BE2C (cell line): ENCODE results near the gene ETV5.

ENCODE experiments used
- DNase-seq: peaks from one replicate; pipeline ENCODE4 v3.0.0-alpha.2; 2020
- H3K27me3 ChIP-seq: fragments of 250-450 bp; sonication (Bioruptor Pico); 2 replicates; pipeline ENCODE4 v1.5.1; 2020; ENCODE audit warnings: mild to moderate bottlenecking
- H3K36me3 ChIP-seq: fragments of 250-450 bp; sonication (Bioruptor Pico); 2 replicates; pipeline ENCODE4 v1.5.1; 2020; ENCODE audit warnings: mild to moderate bottlenecking
- H3K4me1 ChIP-seq: fragments of 250-450 bp; sonication (Bioruptor Pico); 2 replicates; pipeline ENCODE4 v1.5.1; 2020
- H3K4me3 ChIP-seq: 2 replicates; pipeline ENCODE4 v1.5.1; 2011; ENCODE audit warnings: low read depth, low read length
- H3K9me3 ChIP-seq: fragments of 250-450 bp; sonication (Bioruptor Pico); 2 replicates; pipeline ENCODE4 v1.5.1; 2020
- CTCF ChIP-seq: IDR thresholded peaks from 2 replicates; pipeline ENCODE4 v1.5.1; 2012; ENCODE audit warnings: mild to moderate bottlenecking, low read depth, low read length

The ETV5 gene

GRCh38 chr3:186138272-186138981 lies 29.5 kb upstream of the ETV5 start:
- H3K4me3 ChIP-seq = no peak overlapping the region
- no peaks in the 10 kb centered on the region; the same call in 1 of the 2 replicates for H3K4me1 ChIP-seq
- TF ChIP-seq CTCF = no peak
- no peaks in the 10 kb centered on the region for H3K36me3 ChIP-seq
- no peak for DNase-seq
- H3K27me3 ChIP-seq = no peaks in the 10 kb centered on the region
- no peaks in the 10 kb centered on the region for H3K9me3 ChIP-seq

- no peaks in the 10 kb centered on the region for H3K9me3 ChIP-seq
- H3K4me1 ChIP-seq = no peaks in the 10 kb centered on the region; the same call in 1 of the 2 replicates
- H3K4me3 ChIP-seq = no peak overlapping the region
- H3K36me3 ChIP-seq = no peaks in the 10 kb centered on the region
- DNase-seq = no peak
- no peaks in the 10 kb centered on the region for H3K27me3 ChIP-seq
- no peak for TF ChIP-seq CTCF
Measured at GRCh38 chr3:186137051-186137685, 28.3 kb upstream of the ETV5 start.

GRCh38 chr3:186133980-186134379 lies 25.1 kb upstream of the ETV5 start:
- TF ChIP-seq CTCF = no peak
- no peaks in the 10 kb centered on the region for H3K27me3 ChIP-seq
- no peaks in the 10 kb centered on the region for H3K9me3 ChIP-seq
- no peaks in the 10 kb centered on the region for H3K36me3 ChIP-seq
- H3K4me1 ChIP-seq = no peaks in the 10 kb centered on the region; the same call in 1 of the 2 replicates
- H3K4me3 ChIP-seq = no peak overlapping the region
- DNase-seq = no peak

GRCh38 chr3:186132487-186132886 lies 23.6 kb upstream of the ETV5 start:
- H3K9me3 ChIP-seq = no peaks in the 10 kb centered on the region
- DNase-seq = no peak
- no peaks in the 10 kb centered on the region for H3K27me3 ChIP-seq
- H3K36me3 ChIP-seq = no peaks in the 10 kb centered on the region
- no peaks in the 10 kb centered on the region; the same call in 1 of the 2 replicates for H3K4me1 ChIP-seq
- TF ChIP-seq CTCF = no peak
- no peak overlapping the region for H3K4me3 ChIP-seq

GRCh38 chr3:186129206-186129605 lies 20.3 kb upstream of the ETV5 start:
- Histone ChIP-seq H3K27me3 (no peaks in the 10 kb centered on the region), H3K4me1 (no peaks in the 10 kb centered on the region), H3K4me3 (no peak overlapping the region), H3K9me3 (no peaks in the 10 kb centered on the region), H3K36me3 (no peaks in the 10 kb centered on the region)
- no peak for DNase-seq
- no peak for TF ChIP-seq CTCF

GRCh38 chr3:186128158-186128557 lies 19.3 kb upstream of the ETV5 start:
- H3K4me3 ChIP-seq = no peak overlapping the region
- no peaks in the 10 kb centered on the region for H3K36me3 ChIP-seq
- no peak for TF ChIP-seq CTCF
- no peaks in the 10 kb centered on the region; the same call in 1 of the 2 replicates for H3K4me1 ChIP-seq
- no peak for DNase-seq
- H3K27me3 ChIP-seq = no peaks in the 10 kb centered on the region
- no peaks in the 10 kb centered on the region for H3K9me3 ChIP-seq
